ENCODE data around the gene INPP5B. TPM values are rescaled to one million over a fixed set of nuclear protein-coding genes. Genes with fewer than 3 reads are reported as not detected.

The INPP5B gene
- total and polyA plus RNA-seq, 11 donors, result 6.5 to 16.2 (median 12.1) TPM

DNA sequence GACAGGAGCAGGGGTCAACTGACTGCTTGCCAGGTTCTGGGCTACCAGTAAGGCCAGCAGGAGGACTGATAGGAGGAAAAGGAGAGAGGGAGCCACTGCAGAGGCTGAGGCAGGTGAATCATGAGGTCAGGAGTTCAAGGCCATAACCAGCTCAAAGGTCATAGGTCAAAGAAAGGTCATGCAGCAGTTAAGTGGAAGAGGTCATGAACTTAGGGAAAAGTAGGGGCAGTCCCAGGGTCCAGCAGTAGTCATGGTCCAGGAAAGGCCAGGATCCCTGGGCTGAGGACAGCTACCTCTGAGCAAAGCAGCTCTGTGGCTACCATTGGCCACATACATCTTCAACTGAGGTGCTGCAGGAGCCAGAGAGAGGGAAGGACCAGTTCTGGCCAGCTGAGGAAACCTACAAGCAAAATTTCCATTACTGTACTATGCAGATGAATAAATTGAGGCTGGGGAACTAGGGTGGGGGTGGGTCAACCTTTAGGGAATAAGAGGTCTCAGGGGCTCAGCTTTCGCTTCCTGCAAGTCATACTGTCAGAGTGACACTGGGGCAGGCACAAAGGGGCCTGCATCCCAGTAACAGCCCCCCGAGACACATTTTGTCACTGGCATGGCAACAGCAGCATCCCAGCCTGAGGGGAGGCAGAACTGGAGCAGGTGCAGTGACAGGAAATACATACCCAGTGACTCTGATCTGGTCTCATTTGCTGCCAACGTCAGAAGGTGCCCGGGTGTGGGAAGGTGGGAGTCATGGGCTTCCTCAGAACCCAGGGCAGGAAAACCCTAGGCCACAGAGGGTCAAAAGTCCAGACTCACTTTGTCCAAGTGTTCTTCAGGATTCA, 5.2 kb upstream of the INPP5B start:
- intact Hi-C loops (cut with DNase I), result no loop called here
- H3K36me3 ChIP-seq, result peaks cover 0 to 12% (median 9%) of the 10 kb centered on the region in 9 donors
- no peak overlapping the region for H3K4me3 ChIP-seq
- no peaks in the 10 kb centered on the region for H3K27me3 ChIP-seq
- peaks cover 0 to 13% (median 5%) of the 10 kb centered on the region in 12 donors for H3K4me1 ChIP-seq
- whole genome bisulfite sequencing, 4 donors, result 75 to 100% (median 86%) methylated on average over 3 to 4 of the region's 4 CpGs
- no peak overlapping the region for H3K27ac ChIP-seq
- ATAC-seq (no peak), DNase-seq (no peak)
- no peaks in the 10 kb centered on the region for H3K9me3 ChIP-seq
- TF ChIP-seq POLR2A (IDR thresholded peaks at IDR 0.05) (no peak), CTCF (IDR thresholded peaks at IDR 0.05) (no peak)

- no peak for TF ChIP-seq CTCF (IDR thresholded peaks at IDR 0.05)
- no peak for TF ChIP-seq POLR2A (IDR thresholded peaks at IDR 0.05)
- DNase-seq (no peak), ATAC-seq (no peak)
- peaks cover 0 to 18% (median 8%) of the 10 kb centered on the region in 12 donors for H3K4me1 ChIP-seq
- intact Hi-C loops (cut with DNase I), result no loop called here
- H3K27ac ChIP-seq, result no peak overlapping the region
- H3K27me3 ChIP-seq, result no peaks in the 10 kb centered on the region
- no peaks in the 10 kb centered on the region for H3K9me3 ChIP-seq
- no peak overlapping the region for H3K4me3 ChIP-seq
- 85 to 89% (median 87%) methylated on average over 10 to 11 of the region's 11 CpGs for WGBS, 4 donors
- peaks cover 0 to 4% (median 2%) of the 10 kb centered on the region in 9 donors for H3K36me3 ChIP-seq
Observed at GRCh38 chr1:37951041-37951782, 4.4 kb upstream of the INPP5B start.

GRCh38 chr1:37949524-37950152, 2.8 kb upstream of the INPP5B start:
- intact Hi-C loops (cut with DNase I), result loop anchor here in 3 of 10 donors (5.0 to 10.0 kb wide), 2 partner anchors 38 to 55 kb away; no protein-coding TSS in a partner anchor
- no peak for ATAC-seq
- TF ChIP-seq CTCF (IDR thresholded peaks at IDR 0.05) (no peak), POLR2A (IDR thresholded peaks at IDR 0.05) (no peak)
- DNase-seq, result no peak
- Histone ChIP-seq H3K27me3 (no peaks in the 10 kb centered on the region), H3K9me3 (no peaks in the 10 kb centered on the region), H3K27ac (no peak overlapping the region), H3K4me3 (no peak overlapping the region), H3K36me3 (peaks cover 0 to 11% (median 5%) of the 10 kb centered on the region in 9 donors), H3K4me1 (peaks cover 0 to 30% (median 16%) of the 10 kb centered on the region in 12 donors)
- WGBS, 4 donors, result 55 to 81% (median 63%) methylated on average over 3 to 6 of the region's 6 CpGs

All from heart left ventricle (tissue), 16 donors.